K562 (cell line): ENCODE measurements around the gene STAT6. TPM values are rescaled to one million over a fixed set of nuclear protein-coding genes. Genes with fewer than 3 reads are reported as not detected.

ENCODE experiments used
- ASH1L ChIP-seq: fragments of 450-650 bp; IDR thresholded peaks from 2 replicates; pipeline ENCODE4 v1.6.1; 2018; ENCODE audit warnings: borderline replicate concordance, mild to moderate bottlenecking, low read depth; ENCODE audit not compliant: partially characterized antibody
- CHD4 ChIP-seq: fragments of 200-600 bp; sonication (generic); IDR thresholded peaks from 3 replicates; pipeline ENCODE4 v1.6.1; 2012; ENCODE audit warnings: low read depth, mild to moderate bottlenecking, mixed read lengths, low read length, inconsistent platforms; ENCODE audit not compliant: insufficient read depth, insufficient replicate concordance, poor library complexity, severe bottlenecking
- CREB3 ChIP-seq: fragments of 450-650 bp; conservative IDR thresholded peaks from 2 replicates; pipeline ENCODE4 v1.6.1; 2016; ENCODE audit warnings: missing genetic modification characterization, low read depth, mild to moderate bottlenecking, missing compliant biosample characterization, moderate library complexity
- ETV5 ChIP-seq: sonication (generic); formaldehyde crosslinking; IDR thresholded peaks from 2 replicates; pipeline ENCODE4 v1.4.0; 2020; ENCODE audit warnings: low read depth, mild to moderate bottlenecking, missing genetic modification reagents
- KDM4B ChIP-seq, 2 experiments: fragments of 450-650 bp in 1 of 2; sonication (generic) in 1 of 2; IDR thresholded peaks; 2 replicates each; pipeline ENCODE4 v1.6.1; 2016 to 2017; ENCODE audit warnings: borderline replicate concordance in 2 of 2, antibody characterized with exemption in 1 of 2, low read depth in 1 of 2, mild to moderate bottlenecking in 1 of 2
- MAZ ChIP-seq, 2 experiments: fragments of 450-650 bp in 1 of 2; sonication (generic) in 1 of 2; formaldehyde crosslinking; IDR thresholded peaks in 1 of 2; conservative IDR thresholded peaks in 1 of 2; 2 replicates each; pipeline versions ENCODE4 v1.4.0 to v1.5.0; 2020; ENCODE audit warnings: mild to moderate bottlenecking in 1 of 2, missing genetic modification reagents in 1 of 2
- NBN ChIP-seq: fragments of 450-650 bp; IDR thresholded peaks from 2 replicates; pipeline ENCODE4 v1.6.1; 2016; ENCODE audit warnings: low read depth, mild to moderate bottlenecking
- OTX1 ChIP-seq: fragments of 450-650 bp; formaldehyde crosslinking; IDR thresholded peaks from 2 replicates; pipeline ENCODE4 v1.4.0; 2022; ENCODE audit warnings: mild to moderate bottlenecking
- TARDBP ChIP-seq: fragments of 450-650 bp; IDR thresholded peaks from 2 replicates; pipeline ENCODE4 v1.6.1; 2016
- ZKSCAN1 ChIP-seq: fragments of 150-350 bp; IDR thresholded peaks from 2 replicates; pipeline ENCODE4 v1.6.1; 2016; ENCODE audit warnings: low read depth, low read length
- ZNF3 ChIP-seq: fragments of 250-450 bp; sonication (Bioruptor Pico); IDR thresholded peaks from 2 replicates; pipeline ENCODE4 v1.5.0; 2021; ENCODE audit warnings: mild to moderate bottlenecking, moderate library complexity
- ZNF586 ChIP-seq: fragments of 450-650 bp; formaldehyde crosslinking; conservative IDR thresholded peaks from 2 replicates; pipeline ENCODE4 v1.4.0; 2020; ENCODE audit warnings: mild to moderate bottlenecking, moderate library complexity
- polyA plus RNA-seq, 8 experiments: library from polyadenylated mRNA; depleted of rRNA in 4 of 8; stranded (reverse) in 5 of 8; unstranded in 3 of 8; fragments of >200 nt; fragmentation: Nextera tagmentation in 2 of 8; fragmentation: Illumina TruSeq in 1 of 8; extraction: Ambion mirVana in 2 of 8; extraction: Trizol in 1 of 8; gene quantifications; 2 replicates each; pipeline versions ENCODE4 v1.2.1 to v1.2.3, GENCODE V29; 2011 to 2014; ENCODE audit warnings: inconsistent platforms in 1 of 8, missing spikeins in 1 of 8
- total RNA-seq, 7 experiments: library from RNA; depleted of rRNA in 6 of 7; stranded (reverse); fragments of >200 nt in 6 of 7; fragmentation: Illumina TruSeq in 2 of 7; extraction: Trizol in 2 of 7; gene quantifications; 2 replicates each; pipeline versions ENCODE4 v1.2.1 to v1.2.3, GENCODE V29; 2011 to 2021; ENCODE audit warnings: low replicate concordance in 1 of 7
- TF ChIP-seq, protein P1 (sequence below): sonication (generic); formaldehyde crosslinking; IDR thresholded peaks from 2 replicates; pipeline ENCODE4 v1.8.1; 2023; ENCODE audit warnings: mild to moderate bottlenecking, missing genetic modification reagents
- TF ChIP-seq, protein P2 (sequence below): sonication (generic); formaldehyde crosslinking; IDR thresholded peaks from 2 replicates; pipeline ENCODE4 v1.8.0; 2022; ENCODE audit warnings: mild to moderate bottlenecking, low read depth, missing genetic modification reagents
- TF ChIP-seq, protein P3 (sequence below): fragments of 250-450 bp; sonication (Bioruptor Pico); IDR thresholded peaks from 2 replicates; pipeline ENCODE4 v1.8.0; 2021; ENCODE audit warnings: moderate library complexity, mild to moderate bottlenecking, inconsistent platforms

STAT6 gene
- total and polyA plus RNA-seq, 9 of the 15 experiments (the other 6 are each of a cell fraction or from before 2014, with no cell fraction given): 2.4 to 49.5 (median 26.5) TPM

DNA sequence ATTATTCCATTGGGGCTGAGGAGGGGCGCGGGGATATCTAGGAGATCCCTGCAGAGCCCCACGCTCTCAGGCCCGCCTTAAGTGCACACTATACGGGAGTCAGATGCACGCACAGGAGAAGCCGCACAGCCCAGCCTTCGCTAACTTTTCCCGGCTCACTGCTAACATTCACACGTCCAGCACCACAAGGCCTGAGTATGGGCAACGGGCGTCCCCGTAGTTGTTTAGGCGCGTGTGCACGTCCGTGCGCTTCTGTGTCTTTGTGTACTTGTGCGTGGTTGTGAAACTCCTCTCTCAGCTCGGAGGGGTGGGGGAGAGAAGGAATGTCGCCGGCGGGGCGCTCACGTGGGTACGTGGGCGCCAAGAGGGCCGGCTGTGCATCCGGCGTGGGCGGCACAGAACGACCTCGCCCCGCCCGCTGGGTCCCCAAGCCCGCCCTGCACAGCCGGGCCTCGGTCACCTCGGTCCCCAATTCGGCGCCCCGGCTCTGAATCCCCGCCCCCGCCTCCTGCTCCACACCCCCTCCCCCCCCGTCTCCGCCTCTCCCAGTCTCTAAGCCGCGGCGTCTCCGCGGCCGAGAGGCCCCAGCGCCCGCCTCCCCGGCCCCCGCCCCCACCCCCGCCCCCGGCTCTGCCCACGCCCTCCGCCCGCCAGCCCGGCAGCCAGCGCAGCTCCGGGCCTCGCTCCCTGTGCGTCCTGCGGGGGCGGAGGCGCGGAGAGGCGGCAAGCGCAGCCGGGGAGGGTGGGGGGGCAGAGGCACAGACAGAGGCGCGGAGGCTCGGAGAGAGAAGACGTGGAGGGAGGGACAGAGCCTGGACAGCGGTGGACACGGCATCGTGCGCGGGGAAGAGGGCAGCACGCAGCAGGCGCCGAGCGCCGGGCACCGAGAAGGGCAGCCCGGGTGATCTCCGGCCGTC is 22.6 kb downstream of the STAT6 start, which contains the start of gene NAB2 (continued):
- TF ChIP-seq, protein P1, sequence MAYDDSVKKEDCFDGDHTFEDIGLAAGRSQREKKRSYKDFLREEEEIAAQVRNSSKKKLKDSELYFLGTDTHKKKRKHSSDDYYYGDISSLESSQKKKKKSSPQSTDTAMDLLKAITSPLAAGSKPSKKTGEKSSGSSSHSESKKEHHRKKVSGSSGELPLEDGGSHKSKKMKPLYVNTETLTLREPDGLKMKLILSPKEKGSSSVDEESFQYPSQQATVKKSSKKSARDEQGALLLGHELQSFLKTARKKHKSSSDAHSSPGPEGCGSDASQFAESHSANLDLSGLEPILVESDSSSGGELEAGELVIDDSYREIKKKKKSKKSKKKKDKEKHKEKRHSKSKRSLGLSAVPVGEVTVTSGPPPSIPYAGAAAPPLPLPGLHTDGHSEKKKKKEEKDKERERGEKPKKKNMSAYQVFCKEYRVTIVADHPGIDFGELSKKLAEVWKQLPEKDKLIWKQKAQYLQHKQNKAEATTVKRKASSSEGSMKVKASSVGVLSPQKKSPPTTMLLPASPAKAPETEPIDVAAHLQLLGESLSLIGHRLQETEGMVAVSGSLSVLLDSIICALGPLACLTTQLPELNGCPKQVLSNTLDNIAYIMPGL (CRISPR knock-in tag): no peak
- TF ChIP-seq TARDBP: 0 out of 2 replicates have a peak, but pooled peaks have one; percentile 62
- TF ChIP-seq ETV5 (CRISPR knock-in tag): peak; percentile 78
- no peak for TF ChIP-seq ZKSCAN1
- no peak for TF ChIP-seq KDM4B (IDR thresholded peaks at IDR 0.05; ENCODE audit: borderline replicate concordance in 2 of 2, low read depth in 1 of 2)
- no peak for TF ChIP-seq ZNF3 (CRISPR knock-in tag)
- TF ChIP-seq, protein P2, sequence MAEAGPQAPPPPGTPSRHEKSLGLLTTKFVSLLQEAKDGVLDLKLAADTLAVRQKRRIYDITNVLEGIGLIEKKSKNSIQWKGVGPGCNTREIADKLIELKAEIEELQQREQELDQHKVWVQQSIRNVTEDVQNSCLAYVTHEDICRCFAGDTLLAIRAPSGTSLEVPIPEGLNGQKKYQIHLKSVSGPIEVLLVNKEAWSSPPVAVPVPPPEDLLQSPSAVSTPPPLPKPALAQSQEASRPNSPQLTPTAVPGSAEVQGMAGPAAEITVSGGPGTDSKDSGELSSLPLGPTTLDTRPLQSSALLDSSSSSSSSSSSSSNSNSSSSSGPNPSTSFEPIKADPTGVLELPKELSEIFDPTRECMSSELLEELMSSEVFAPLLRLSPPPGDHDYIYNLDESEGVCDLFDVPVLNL (CRISPR knock-in tag): 0 out of 2 replicates have a peak, but pooled peaks have one; percentile 50
- TF ChIP-seq CREB3 (tag): 0 out of 2 replicates have a peak, but pooled peaks have one; percentile 18
- TF ChIP-seq ZNF586: no peak
- TF ChIP-seq MAZ (CRISPR knock-in tag; conservative IDR thresholded peaks at IDR 0.05 in 1 of 2, IDR thresholded peaks at IDR 0.05 in 1 of 2): peak; percentile 28 to 67; a peak in 3 of 4 replicates
- TF ChIP-seq CHD4: no peak
- TF ChIP-seq ASH1L: no peak
- TF ChIP-seq OTX1: peak; percentile 64; the same call in 1 of the 2 replicates
- TF ChIP-seq, protein P3, sequence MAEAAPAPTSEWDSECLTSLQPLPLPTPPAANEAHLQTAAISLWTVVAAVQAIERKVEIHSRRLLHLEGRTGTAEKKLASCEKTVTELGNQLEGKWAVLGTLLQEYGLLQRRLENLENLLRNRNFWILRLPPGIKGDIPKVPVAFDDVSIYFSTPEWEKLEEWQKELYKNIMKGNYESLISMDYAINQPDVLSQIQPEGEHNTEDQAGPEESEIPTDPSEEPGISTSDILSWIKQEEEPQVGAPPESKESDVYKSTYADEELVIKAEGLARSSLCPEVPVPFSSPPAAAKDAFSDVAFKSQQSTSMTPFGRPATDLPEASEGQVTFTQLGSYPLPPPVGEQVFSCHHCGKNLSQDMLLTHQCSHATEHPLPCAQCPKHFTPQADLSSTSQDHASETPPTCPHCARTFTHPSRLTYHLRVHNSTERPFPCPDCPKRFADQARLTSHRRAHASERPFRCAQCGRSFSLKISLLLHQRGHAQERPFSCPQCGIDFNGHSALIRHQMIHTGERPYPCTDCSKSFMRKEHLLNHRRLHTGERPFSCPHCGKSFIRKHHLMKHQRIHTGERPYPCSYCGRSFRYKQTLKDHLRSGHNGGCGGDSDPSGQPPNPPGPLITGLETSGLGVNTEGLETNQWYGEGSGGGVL (CRISPR knock-in tag): no peak
- TF ChIP-seq NBN: peak; percentile 60; the same call in 1 of the 2 replicates
